Measurements from ENCODE around the gene GANAB.
A peak's percentile ranks its signal among the peaks of the same experiment; 100 is the strongest.
"Not testable (repeated sequence)": the region's sequence is repeated elsewhere in the genome, so short reads cannot be mapped to it uniquely, and the experiment has no call there.

GANAB gene

DNA sequence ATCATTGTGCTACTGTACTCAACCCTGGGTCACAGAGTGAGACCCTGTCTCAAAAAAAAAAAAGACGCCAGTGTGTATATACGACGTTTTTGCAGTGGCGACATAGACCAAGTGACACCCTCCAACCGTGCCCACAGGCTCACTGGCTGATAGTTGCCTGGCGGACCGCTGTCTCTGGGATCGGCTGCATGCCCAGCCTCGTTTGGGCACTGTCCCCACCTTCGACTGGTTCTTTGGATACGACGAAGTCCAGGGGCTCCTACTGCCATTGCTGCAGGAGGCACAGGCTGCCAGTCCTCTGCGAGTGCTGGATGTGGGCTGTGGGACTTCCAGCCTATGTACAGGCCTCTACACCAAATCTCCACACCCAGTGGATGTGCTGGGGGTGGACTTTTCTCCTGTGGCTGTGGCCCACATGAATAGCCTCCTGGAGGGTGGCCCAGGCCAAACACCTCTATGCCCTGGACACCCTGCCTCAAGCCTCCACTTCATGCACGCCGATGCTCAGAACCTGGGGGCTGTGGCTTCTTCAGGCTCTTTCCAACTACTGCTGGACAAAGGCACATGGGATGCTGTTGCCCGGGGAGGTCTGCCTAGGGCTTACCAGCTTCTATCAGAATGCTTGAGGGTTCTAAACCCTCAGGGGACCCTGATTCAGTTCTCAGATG lies 20.0 kb upstream of the GANAB start:
- no peak for FAIRE-seq

DNA sequence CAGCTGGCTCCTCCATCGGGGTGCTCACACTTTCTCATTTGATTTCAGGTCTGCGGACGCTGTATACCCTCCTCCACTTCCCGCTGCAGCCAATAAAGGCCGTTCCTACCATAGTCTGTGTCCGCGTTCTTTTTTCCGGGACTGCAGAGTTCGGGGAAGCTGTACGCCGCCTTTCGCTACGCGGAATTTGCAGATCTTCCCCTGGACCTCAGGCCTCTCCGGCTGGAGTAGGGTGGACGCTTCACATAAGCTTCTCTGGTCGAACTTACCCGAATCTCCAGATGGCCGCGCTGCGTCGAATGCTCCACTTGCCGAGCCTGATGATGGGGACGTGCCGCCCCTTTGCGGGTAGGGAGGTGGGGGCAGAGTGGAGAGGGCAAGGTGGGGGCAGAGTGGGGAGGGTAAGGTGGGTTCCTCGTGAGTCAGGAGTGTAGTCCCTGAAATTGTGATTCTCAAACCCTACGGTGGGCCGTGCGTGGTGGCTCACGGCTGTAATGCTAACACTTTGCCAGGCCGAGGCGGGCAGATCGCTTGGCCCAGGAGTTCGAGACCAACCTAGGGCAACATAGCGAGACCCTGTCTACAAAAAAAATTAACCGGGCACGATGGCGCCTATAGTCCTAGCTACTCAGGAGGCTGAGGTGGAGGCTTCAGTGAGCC lies 19.3 kb upstream of the GANAB start:
- FAIRE-seq = no peak

- FAIRE-seq = peak; percentile 69
Measured at GRCh38 chr11:62665075-62665598, 18.7 kb upstream of the GANAB start, which contains the start of the genes C11orf98 and CSKMT. C11orf98 (minus strand) TSS chr11:62665210; CDS start chr11:62665169, 41 bp downstream. CSKMT (plus strand) TSS chr11:62665312; CDS start chr11:62665880, 568 bp downstream.

GRCh38 chr11:62664405-62665074 lies 18.1 kb upstream of the GANAB start:
- FAIRE-seq = no peak

- no peak for FAIRE-seq
Measured at GRCh38 chr11:62656796-62657429, 10.5 kb upstream of the GANAB start.

DNA sequence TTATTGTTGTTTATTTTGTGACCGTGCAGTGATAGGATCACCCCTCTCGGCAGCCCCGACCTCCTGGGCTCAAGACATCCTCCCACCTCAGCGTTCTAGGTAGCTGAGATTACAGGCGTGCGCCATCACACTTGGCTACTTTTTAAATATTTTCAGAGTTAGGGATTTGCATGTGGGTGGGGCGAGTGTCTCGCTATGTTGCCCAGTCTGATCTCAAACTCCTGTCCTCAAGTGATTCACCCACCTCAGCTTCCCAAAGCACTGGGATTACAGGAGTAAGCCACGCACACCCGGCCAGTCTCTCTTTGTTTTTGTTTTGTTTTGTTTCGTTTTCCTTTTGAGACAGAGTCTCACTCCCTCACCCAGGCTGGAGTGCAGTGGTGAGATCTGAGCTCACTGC lies 7.9 kb upstream of the GANAB start:
- no peak for FAIRE-seq

- no peak for FAIRE-seq
Measured at GRCh38 chr11:62652161-62653006, 6.0 kb upstream of the GANAB start.

GRCh38 chr11:62650283-62650682 lies 3.9 kb upstream of the GANAB start:
- not testable (repeated sequence) for FAIRE-seq

DNA sequence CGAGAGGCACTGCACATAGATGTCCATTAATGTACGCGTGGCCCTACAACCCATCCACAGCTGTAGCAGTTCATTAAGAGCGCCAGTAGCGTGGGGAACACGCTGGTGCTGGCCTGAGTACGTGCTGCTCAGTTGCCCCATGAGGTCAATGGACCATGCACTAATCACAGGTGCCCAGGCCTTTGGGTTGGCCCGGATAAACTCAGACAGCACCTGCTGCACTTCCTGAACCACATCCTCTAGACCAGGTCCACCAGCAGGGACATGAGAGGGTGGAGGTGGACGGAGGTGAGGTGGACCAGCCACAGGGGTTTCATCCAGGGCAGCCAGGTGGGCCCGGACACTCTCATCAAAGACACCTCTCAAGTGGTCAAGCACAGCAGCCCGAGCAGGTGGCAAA lies 3.1 kb upstream of the GANAB start:
- no peak for FAIRE-seq

DNA sequence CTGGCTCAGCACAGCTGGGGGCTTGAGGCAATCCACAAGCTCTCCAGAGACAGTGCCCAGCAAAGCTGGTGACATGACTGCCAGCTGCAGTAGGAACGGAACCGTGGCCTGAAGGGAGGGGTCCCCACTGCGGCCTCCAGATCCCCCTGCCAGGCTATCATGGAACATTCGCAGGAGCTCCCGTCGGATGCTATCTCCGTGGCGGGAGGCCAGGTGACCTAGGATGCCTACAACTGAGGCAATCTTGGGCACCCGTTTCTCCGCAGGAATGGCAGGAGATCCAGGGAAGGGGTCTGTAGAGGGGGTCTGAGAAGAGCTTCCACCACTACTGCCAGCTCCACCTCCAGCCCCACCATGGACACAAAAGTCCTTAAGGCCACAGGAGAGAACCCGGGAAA lies 2.6 kb upstream of the GANAB start:
- no peak for FAIRE-seq

DNA sequence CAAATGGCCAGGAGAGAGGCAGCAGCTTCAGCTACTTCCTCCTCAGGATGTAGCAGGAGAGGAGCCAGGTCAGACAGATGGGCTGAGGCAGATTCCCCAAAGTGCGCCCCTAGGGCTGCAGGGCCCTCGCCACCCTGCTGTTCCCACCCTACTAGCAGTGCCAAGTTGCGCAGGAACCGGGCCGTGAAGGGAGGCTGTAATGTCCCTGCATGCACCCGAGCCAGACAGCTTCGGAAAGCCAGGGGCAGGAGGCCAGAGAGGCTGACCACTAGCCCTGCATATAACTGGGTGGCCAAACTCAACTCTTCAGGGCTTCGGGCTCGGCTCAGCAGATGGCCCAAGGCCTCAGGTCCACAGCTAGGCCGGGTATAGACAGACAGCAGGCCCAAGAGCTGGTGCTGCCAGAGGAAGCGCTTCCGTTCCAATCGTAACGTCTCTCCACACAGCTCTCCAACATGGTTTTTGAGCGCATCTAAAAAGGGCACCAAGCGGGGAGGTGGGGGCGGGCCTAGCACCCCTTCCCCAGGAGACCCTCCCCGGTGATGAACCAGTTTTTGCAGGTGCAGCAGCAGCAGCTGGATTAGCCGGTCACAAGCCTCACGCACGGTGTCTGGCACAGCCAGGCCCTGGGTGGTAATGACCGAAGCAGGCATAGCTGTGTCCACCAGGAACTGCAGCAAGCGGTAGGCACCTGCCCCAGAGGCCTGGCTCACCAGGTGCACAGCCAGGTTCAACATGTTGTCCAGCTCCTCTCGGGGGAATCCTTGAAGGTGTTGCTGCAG lies 2.0 kb upstream of the GANAB start:
- FAIRE-seq = no peak

DNA sequence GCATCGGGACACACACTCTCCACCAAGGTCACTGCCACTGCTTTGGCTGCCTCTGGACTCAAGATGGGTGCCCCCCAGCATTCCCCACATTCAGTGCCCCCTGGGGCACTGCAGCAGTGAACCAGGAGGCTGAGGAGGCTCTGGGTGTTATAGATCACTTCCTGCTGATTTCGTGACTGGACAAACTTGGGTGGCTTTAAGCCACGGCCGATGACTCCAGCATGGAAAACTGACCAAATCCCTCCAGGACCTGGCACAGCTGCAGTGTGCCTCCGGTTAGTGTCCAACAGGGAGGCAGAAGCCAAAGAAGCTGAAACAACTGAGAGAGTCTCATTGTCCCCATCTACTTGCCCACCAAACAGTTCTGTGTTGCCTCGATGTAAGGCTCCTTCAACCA lies 1.2 kb upstream of the GANAB start:
- no peak for FAIRE-seq

GRCh38 chr11:62646825-62647608 lies 604 bp upstream of the GANAB start:
- no peak for FAIRE-seq

GRCh38 chr11:62645671-62645945 lies 805 bp downstream of the GANAB start:
- no peak for FAIRE-seq

DNA sequence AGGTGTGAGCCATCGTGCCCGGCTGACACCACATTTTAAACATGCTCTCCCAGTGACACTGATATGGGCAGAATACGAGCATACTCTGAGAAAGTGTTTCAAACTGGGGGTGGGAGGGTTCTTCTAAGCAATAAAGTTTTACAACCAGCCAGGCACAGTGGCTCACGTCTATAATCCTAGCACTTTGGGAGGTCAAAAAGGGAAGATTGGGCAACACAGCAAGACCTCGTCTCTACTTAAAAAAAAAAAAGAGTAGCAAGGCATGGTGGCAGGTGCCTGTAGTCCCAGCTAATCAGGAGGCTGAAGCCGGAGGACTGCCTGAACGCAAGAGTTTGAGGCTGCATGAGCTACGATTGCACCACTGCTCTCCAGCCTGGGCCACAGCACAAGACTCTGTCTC lies 2.2 kb downstream of the GANAB start:
- no peak for FAIRE-seq

DNA sequence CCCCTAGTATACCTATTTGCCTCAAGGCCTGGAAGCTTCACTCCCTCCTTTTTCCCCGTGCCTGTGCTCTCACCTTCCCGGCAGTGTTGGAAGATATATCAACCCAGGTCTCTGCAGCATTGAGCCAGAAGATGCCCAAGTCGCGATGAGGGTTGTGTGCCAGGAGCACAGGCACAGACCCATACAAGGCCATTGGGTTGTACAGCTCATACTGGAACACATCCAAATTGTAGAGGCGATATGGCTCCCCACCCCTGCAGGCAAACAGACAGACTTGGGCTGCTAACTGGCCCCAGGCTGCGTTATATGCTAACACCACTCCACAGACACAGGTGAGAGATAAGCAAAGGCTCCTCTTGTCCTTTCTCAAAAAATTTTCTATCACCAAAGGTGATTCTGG lies 13.9 kb downstream of the GANAB start:
- no peak for FAIRE-seq

GRCh38 chr11:62627713-62628112 lies 18.7 kb downstream of the GANAB start:
- FAIRE-seq = no peak

GRCh38 chr11:62622476-62623089 lies 23.8 kb downstream of the GANAB start:
- FAIRE-seq = no peak

GRCh38 chr11:62621567-62622470 lies 24.6 kb downstream of the GANAB start, which contains the start of gene B3GAT3:
B3GAT3 (minus strand) TSS chr11:62621986; CDS start chr11:62621947, 39 bp downstream.
- peak; percentile 55 for FAIRE-seq
